ENCODE data around the gene SNX5. TPM values are rescaled to one million over a fixed set of nuclear protein-coding genes. Genes with fewer than 3 reads are reported as not detected.

Gene SNX5
- total and polyA plus RNA-seq, 2 of the 8 experiments (the other 6 are each of a cell fraction or from before 2014, with no cell fraction given) = 155 to 194 TPM

DNA sequence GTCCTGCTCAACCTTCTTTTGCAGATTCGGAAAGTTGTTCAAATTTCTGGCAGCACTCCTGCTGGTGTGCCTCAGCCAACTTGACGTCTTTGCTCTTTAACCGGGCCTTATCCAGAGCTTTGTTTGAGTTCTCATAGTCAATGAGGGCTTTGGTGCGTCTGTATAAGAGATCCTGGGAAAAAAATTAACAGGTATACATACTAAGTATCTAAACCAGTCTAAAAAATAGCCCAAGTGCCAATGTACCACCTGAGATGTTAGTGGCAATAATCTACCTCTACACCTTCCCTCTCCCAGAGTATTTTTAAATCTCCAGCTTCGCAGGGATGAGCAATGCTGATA, 21.1 kb downstream of the SNX5 start (continued):
- TF ChIP-seq, protein P1, sequence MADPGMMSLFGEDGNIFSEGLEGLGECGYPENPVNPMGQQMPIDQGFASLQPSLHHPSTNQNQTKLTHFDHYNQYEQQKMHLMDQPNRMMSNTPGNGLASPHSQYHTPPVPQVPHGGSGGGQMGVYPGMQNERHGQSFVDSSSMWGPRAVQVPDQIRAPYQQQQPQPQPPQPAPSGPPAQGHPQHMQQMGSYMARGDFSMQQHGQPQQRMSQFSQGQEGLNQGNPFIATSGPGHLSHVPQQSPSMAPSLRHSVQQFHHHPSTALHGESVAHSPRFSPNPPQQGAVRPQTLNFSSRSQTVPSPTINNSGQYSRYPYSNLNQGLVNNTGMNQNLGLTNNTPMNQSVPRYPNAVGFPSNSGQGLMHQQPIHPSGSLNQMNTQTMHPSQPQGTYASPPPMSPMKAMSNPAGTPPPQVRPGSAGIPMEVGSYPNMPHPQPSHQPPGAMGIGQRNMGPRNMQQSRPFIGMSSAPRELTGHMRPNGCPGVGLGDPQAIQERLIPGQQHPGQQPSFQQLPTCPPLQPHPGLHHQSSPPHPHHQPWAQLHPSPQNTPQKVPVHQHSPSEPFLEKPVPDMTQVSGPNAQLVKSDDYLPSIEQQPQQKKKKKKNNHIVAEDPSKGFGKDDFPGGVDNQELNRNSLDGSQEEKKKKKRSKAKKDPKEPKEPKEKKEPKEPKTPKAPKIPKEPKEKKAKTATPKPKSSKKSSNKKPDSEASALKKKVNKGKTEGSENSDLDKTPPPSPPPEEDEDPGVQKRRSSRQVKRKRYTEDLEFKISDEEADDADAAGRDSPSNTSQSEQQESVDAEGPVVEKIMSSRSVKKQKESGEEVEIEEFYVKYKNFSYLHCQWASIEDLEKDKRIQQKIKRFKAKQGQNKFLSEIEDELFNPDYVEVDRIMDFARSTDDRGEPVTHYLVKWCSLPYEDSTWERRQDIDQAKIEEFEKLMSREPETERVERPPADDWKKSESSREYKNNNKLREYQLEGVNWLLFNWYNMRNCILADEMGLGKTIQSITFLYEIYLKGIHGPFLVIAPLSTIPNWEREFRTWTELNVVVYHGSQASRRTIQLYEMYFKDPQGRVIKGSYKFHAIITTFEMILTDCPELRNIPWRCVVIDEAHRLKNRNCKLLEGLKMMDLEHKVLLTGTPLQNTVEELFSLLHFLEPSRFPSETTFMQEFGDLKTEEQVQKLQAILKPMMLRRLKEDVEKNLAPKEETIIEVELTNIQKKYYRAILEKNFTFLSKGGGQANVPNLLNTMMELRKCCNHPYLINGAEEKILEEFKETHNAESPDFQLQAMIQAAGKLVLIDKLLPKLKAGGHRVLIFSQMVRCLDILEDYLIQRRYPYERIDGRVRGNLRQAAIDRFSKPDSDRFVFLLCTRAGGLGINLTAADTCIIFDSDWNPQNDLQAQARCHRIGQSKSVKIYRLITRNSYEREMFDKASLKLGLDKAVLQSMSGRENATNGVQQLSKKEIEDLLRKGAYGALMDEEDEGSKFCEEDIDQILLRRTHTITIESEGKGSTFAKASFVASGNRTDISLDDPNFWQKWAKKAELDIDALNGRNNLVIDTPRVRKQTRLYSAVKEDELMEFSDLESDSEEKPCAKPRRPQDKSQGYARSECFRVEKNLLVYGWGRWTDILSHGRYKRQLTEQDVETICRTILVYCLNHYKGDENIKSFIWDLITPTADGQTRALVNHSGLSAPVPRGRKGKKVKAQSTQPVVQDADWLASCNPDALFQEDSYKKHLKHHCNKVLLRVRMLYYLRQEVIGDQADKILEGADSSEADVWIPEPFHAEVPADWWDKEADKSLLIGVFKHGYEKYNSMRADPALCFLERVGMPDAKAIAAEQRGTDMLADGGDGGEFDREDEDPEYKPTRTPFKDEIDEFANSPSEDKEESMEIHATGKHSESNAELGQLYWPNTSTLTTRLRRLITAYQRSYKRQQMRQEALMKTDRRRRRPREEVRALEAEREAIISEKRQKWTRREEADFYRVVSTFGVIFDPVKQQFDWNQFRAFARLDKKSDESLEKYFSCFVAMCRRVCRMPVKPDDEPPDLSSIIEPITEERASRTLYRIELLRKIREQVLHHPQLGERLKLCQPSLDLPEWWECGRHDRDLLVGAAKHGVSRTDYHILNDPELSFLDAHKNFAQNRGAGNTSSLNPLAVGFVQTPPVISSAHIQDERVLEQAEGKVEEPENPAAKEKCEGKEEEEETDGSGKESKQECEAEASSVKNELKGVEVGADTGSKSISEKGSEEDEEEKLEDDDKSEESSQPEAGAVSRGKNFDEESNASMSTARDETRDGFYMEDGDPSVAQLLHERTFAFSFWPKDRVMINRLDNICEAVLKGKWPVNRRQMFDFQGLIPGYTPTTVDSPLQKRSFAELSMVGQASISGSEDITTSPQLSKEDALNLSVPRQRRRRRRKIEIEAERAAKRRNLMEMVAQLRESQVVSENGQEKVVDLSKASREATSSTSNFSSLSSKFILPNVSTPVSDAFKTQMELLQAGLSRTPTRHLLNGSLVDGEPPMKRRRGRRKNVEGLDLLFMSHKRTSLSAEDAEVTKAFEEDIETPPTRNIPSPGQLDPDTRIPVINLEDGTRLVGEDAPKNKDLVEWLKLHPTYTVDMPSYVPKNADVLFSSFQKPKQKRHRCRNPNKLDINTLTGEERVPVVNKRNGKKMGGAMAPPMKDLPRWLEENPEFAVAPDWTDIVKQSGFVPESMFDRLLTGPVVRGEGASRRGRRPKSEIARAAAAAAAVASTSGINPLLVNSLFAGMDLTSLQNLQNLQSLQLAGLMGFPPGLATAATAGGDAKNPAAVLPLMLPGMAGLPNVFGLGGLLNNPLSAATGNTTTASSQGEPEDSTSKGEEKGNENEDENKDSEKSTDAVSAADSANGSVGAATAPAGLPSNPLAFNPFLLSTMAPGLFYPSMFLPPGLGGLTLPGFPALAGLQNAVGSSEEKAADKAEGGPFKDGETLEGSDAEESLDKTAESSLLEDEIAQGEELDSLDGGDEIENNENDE (IDR thresholded peaks at IDR 0.05; ENCODE audit: insufficient replicate concordance, low read length) = no peak
- no peak for TF ChIP-seq SP1 (IDR thresholded peaks at IDR 0.05; ENCODE audit: low read depth, low read length)
- TF ChIP-seq GTF2F1 (IDR thresholded peaks at IDR 0.05; ENCODE audit: borderline replicate concordance, low read depth, low read length) = no peak
- no peak for TF ChIP-seq TCF12 (IDR thresholded peaks at IDR 0.05; ENCODE audit: low read depth, low read length)
- no peak for TF ChIP-seq TBP (IDR thresholded peaks at IDR 0.05; ENCODE audit: low read depth, low read length)
